HL-60 (cell line): ENCODE measurements around the gene TMEM52B.

Source experiments
- CTCF ChIP-seq: IDR thresholded peaks from one replicate; pipeline ENCODE4 v1.5.1; 2011; ENCODE audit warnings: low read length, control low read depth, inconsistent platforms; ENCODE audit not compliant: insufficient read depth
- GABPA ChIP-seq: IDR thresholded peaks from 2 replicates; pipeline ENCODE4 v1.6.1; 2012; ENCODE audit warnings: low read depth
- POLR2AphosphoS5 ChIP-seq: IDR thresholded peaks from 2 replicates; pipeline ENCODE4 v1.6.1; 2012; ENCODE audit warnings: low read depth
- REST ChIP-seq: IDR thresholded peaks from 2 replicates; pipeline ENCODE4 v1.6.1; 2012; ENCODE audit warnings: low read depth; ENCODE audit not compliant: insufficient replicate concordance

GRCh38 chr12:10169104-10169503, 9.7 kb upstream of the TMEM52B start:
- TF ChIP-seq CTCF (no peak), REST (no peak), POLR2AphosphoS5 (no peak), GABPA (no peak)
